Cardiac muscle cell (in vitro differentiated cells and primary cell): ENCODE results near the gene ZNF563. TPM values are rescaled to one million over a fixed set of nuclear protein-coding genes. Genes with fewer than 3 reads are reported as not detected.
A peak's percentile ranks its signal among the peaks of the same experiment; 100 is the strongest.
"Not testable (repeated sequence)": the region's sequence is repeated elsewhere in the genome, so short reads cannot be mapped to it uniquely, and the experiment has no call there.

ENCODE experiments used
- DNase-seq, 2 donors: peaks; one replicate each; pipeline versions ENCODE4 v3.0.0 to v3.0.0-alpha.2; 2010 to 2017; ENCODE audit warnings: low read depth in 1 of 2, low spot score in 1 of 2
- H3K27ac ChIP-seq: fragments of 200-600 bp; sonication (generic); 2 replicates; pipeline ENCODE4 v1.5.1; 2016
- H3K27me3 ChIP-seq: fragments of 200-600 bp; sonication (generic); 2 replicates; pipeline ENCODE4 v1.6.0; 2016; ENCODE audit warnings: control low read depth
- H3K36me3 ChIP-seq: fragments of 200-600 bp; sonication (generic); 2 replicates; pipeline ENCODE4 v1.5.1; 2016; ENCODE audit warnings: control low read depth
- H3K4me1 ChIP-seq: fragments of 200-600 bp; sonication (generic); 2 replicates; pipeline ENCODE4 v1.8.1; 2017; ENCODE audit warnings: low read depth, mild to moderate bottlenecking, mixed run types
- H3K4me3 ChIP-seq: fragments of 200-600 bp; sonication (generic); 2 replicates; pipeline ENCODE4 v1.5.1; 2016; ENCODE audit warnings: mild to moderate bottlenecking
- H3K9me3 ChIP-seq: fragments of 200-600 bp; sonication (generic); 2 replicates; pipeline ENCODE4 v1.5.1; 2017; ENCODE audit warnings: low read depth, mild to moderate bottlenecking, control low read depth
- polyA plus RNA-seq: library from polyadenylated mRNA; unstranded; fragments of >200 nt; fragmentation: Nextera tagmentation; extraction: Ambion mirVana; gene quantifications from 2 replicates; pipeline ENCODE4 v1.2.1, GENCODE V29; 2016
- total RNA-seq: library from RNA; depleted of rRNA; stranded (reverse); fragments of >200 nt; gene quantifications from 2 replicates; pipeline ENCODE4 v1.2.3, GENCODE V29; 2016
- TF ChIP-seq, protein P1 (sequence below): IDR thresholded peaks from 2 replicates; pipeline ENCODE4 v1.5.1; 2012; ENCODE audit warnings: low read depth, mild to moderate bottlenecking, low read length

ZNF563 gene
- total and polyA plus RNA-seq, 2 experiments from 2014 or later = 5.0 to 7.7 TPM

- Histone ChIP-seq H3K27me3 (no peaks in the 10 kb centered on the region), H3K27ac (no peak overlapping the region), H3K4me1 (peaks cover under 1% of the 10 kb centered on the region), H3K4me3 (no peak overlapping the region), H3K9me3 (no peaks in the 10 kb centered on the region), H3K36me3 (peaks cover 3% of the 10 kb centered on the region)
- no peak for DNase-seq
- TF ChIP-seq, protein P1, sequence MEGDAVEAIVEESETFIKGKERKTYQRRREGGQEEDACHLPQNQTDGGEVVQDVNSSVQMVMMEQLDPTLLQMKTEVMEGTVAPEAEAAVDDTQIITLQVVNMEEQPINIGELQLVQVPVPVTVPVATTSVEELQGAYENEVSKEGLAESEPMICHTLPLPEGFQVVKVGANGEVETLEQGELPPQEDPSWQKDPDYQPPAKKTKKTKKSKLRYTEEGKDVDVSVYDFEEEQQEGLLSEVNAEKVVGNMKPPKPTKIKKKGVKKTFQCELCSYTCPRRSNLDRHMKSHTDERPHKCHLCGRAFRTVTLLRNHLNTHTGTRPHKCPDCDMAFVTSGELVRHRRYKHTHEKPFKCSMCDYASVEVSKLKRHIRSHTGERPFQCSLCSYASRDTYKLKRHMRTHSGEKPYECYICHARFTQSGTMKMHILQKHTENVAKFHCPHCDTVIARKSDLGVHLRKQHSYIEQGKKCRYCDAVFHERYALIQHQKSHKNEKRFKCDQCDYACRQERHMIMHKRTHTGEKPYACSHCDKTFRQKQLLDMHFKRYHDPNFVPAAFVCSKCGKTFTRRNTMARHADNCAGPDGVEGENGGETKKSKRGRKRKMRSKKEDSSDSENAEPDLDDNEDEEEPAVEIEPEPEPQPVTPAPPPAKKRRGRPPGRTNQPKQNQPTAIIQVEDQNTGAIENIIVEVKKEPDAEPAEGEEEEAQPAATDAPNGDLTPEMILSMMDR = no peak
These were observed 7.7 kb downstream of the ZNF563 start for GRCh38 chr19:12325690-12326089.

DNA sequence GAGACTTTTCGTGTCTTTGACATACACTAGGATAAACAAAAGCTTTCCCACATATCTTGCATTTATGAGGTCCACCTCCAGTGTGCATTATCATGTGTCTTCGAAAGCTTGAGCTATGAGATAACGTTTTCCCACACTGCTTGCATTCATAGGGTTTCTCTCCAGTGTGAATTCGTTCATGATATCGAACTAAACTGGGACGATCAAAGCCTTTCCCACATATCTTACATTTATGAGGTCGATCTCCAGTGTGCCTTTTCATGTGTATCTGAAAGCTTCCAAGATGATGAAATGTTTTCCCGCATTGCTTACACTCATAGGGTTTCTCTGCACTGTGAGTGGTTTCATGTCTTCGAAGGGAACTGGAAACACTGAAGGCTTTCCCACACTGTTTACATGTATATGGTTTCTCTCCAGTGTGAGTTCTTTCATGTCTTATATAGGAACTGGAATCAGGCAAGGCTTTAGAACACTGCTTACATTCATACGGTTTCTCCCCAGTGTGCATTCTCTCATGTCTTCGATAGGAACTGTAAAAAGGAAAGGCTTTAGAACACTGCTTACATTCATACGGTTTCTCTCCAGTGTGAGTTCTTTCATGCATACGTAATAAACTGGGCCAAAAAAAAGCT lies 14.5 kb downstream of the ZNF563 start:
- Histone ChIP-seq H3K4me1 (no peaks in the 10 kb centered on the region), H3K36me3 (peaks cover 3% of the 10 kb centered on the region), H3K27ac (no peak overlapping the region), H3K4me3 (no peak overlapping the region), H3K27me3 (no peaks in the 10 kb centered on the region), H3K9me3 (no peaks in the 10 kb centered on the region)
- TF ChIP-seq, protein P1 = no peak
- DNase-seq = no peak

DNA sequence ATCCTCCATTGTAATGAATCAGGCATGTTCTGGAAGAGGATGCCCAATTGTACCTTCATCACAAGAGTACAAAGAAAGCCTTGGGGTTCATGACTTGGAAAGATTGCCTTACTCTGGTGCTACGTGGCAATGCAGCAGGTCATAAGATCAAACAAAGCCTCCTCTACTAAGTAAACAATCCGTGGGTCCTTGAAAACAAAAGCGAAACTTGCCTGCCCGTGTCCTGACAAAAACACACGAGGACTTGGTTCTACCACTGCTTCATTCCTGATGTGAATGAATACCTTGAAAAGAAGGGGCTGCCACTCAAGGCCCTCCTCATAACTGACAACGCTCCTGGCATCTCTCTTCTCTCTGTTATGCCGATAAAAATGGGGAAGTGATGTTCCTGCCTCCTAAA lies 18.9 kb downstream of the ZNF563 start:
- no peak for DNase-seq
- no peak overlapping the region for H3K4me3 ChIP-seq
- H3K36me3 ChIP-seq = no peaks in the 10 kb centered on the region
- TF ChIP-seq, protein P1 = no peak
- no peaks in the 10 kb centered on the region for H3K4me1 ChIP-seq
- H3K27me3 ChIP-seq = no peaks in the 10 kb centered on the region
- H3K27ac ChIP-seq = no peak overlapping the region
- no peaks in the 10 kb centered on the region for H3K9me3 ChIP-seq

- H3K36me3 ChIP-seq, DNase-seq, H3K9me3 ChIP-seq, H3K4me3 ChIP-seq, H3K4me1 ChIP-seq, H3K27me3 ChIP-seq, H3K27ac ChIP-seq: not testable (repeated sequence)
These were observed 24.5 kb downstream of the ZNF563 start for GRCh38 chr19:12308891-12309290.

GRCh38 chr19:12295191-12295590 lies 38.2 kb downstream of the ZNF563 start:
- H3K4me1 ChIP-seq = peaks cover 14% of the 10 kb centered on the region
- TF ChIP-seq, protein P1 = no peak
- H3K27me3 ChIP-seq = no peaks in the 10 kb centered on the region
- peak overlapping the region; percentile 81 for H3K4me3 ChIP-seq
- no peaks in the 10 kb centered on the region for H3K36me3 ChIP-seq
- no peak for DNase-seq
- H3K27ac ChIP-seq = peak overlapping the region; percentile 97
- H3K9me3 ChIP-seq = no peaks in the 10 kb centered on the region

DNA sequence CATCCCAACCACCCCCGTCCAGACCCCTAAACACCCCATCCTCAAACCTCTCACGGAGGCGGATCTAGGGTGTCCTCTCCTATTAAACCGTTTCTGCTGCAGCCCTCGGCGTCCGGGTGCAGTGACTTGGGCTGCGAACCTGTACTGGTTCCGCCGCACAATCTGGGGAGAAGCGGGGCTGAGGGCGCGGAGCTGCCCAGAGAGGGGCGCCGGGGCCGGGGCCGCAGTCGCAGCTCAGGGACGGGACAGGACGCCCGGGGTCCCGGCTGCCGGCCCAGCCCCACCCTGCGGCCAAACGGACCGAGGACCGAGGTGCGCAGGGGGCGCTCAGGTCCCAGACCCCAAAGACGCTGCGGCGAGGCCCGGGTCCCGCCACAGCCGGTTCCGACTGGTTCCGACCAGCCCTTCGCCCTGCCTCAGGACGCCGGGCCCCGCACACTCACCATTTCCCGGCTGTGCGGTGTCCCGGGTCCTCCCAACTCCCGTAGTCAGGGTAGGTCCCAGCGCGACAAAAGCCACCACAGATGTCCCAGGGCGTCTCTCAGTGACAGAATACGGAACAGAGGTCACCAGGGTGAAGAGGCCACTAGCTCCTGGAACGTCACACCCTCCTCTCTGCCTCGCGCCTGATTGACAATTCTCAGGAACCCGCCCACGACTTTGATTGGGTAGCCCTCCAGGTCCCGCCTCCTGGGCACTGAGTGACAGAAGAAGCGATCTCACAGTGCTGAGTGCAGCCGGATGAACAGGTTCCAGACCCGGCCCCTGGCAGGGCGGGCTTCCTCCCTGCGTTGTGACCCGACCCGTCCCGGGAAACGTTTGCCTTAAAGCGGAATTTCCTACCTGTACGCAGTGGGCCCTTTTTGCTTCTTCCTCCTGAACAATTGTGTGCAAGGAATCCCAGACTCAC lies 38.9 kb downstream of the ZNF563 start, which contains the start of gene ZNF44:
Gene ZNF44 (minus strand): TSS at position 635 of the 910 bp plus-strand sequence. CDS start 189 bp downstream, at position 446.
- Histone ChIP-seq H3K9me3 (no peaks in the 10 kb centered on the region), H3K4me3 (peak within 1 kb of the TSS; percentile 81), H3K27ac (peak within 1 kb of the TSS; percentile 97), H3K27me3 (no peaks in the 10 kb centered on the region), H3K4me1 (peaks cover 14% of the 10 kb centered on the region), H3K36me3 (no peaks in the 10 kb centered on the region)
- TF ChIP-seq, protein P1 = no peak
- DNase-seq = peak; percentile 96 to 99
